NT2/D1 (cell line): ENCODE measurements around the gene SH3PXD2A.

Experiments used
- YY1 ChIP-seq: IDR thresholded peaks from 2 replicates; pipeline ENCODE4 v1.6.1; 2011; ENCODE audit not compliant: insufficient read length, insufficient read depth
- ZNF274 ChIP-seq: IDR thresholded peaks from 2 replicates; pipeline ENCODE4 v1.6.1; 2011; ENCODE audit warnings: mild to moderate bottlenecking, low read depth, low read length

DNA sequence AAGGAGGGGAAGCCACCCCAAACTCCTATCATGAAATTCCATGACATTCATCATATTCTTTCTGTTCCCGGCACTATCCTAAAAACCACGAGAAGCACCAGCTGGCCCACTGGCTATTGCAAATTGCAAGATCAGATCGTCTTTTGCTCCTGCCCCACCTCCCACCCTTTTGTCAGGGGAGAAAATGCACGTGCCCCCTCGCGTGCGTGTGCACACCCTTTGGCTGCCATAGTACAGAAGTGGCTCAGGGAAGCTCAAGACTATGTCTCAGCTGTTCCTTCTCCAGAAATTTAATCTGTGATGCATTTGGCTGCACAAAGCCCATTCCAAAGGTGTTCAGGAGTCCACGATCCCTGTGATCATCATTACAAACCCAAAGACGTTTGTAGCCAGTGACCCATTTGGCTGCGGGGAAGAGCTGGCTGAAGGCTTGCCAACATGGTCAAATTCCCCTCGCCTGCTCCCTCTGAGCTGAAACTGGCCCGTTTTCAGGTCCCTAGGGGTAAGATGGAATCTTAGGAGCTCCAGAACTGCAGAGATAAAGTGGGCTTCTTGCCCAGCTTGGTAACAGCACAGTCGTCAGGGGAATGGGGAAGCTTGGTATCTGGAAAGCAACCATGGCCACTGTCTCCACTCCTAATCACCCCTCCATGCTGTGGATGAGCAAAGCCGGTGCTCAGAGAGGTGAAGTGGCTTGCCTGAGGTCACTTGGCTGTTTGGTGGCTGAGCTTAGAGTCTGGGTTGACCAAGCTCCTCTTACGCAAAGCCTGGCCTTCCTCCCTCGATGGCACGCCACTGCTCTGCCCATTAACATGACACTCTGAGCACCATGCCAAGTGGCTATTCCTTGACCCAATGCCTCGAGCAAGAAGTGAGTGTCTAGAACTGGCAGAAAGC is 206.5 kb downstream of the SH3PXD2A start:
- TF ChIP-seq YY1, result no peak
- no peak for TF ChIP-seq ZNF274
